Osteocyte (in vitro differentiated cells): ENCODE data around the gene TP53BP1. TPM values are rescaled to one million over a fixed set of nuclear protein-coding genes. Genes with fewer than 3 reads are reported as not detected.

Experiments
- DNase-seq: peaks from one replicate; pipeline ENCODE4 v3.0.0; 2021; ENCODE audit warnings: mixed read lengths; ENCODE audit not compliant: unreplicated experiment; ENCODE audit errors: extremely low spot score
- H3K27ac Mint-ChIP-seq: one replicate; pipeline ENCODE4 v1.8.0; 2021; ENCODE audit warnings: mild to moderate bottlenecking, mixed read lengths; ENCODE audit not compliant: unreplicated experiment
- H3K27me3 Mint-ChIP-seq: one replicate; pipeline ENCODE4 v1.8.0; 2021; ENCODE audit warnings: mixed read lengths; ENCODE audit not compliant: unreplicated experiment
- H3K36me3 Mint-ChIP-seq: one replicate; pipeline ENCODE4 v1.8.0; 2021; ENCODE audit warnings: mixed read lengths; ENCODE audit not compliant: unreplicated experiment
- H3K4me1 Mint-ChIP-seq: one replicate; pipeline ENCODE4 v1.8.0; 2021; ENCODE audit warnings: mixed read lengths; ENCODE audit not compliant: unreplicated experiment
- H3K4me3 Mint-ChIP-seq: one replicate; pipeline ENCODE4 v1.8.0; 2021; ENCODE audit warnings: mild to moderate bottlenecking, moderate library complexity, mixed read lengths; ENCODE audit not compliant: unreplicated experiment
- H3K9me3 Mint-ChIP-seq: one replicate; pipeline ENCODE4 v1.8.0; 2021; ENCODE audit warnings: mixed read lengths; ENCODE audit not compliant: unreplicated experiment
- CTCF ChIP-seq: fragments of 200-600 bp; sonication (generic); IDR thresholded peaks from 2 replicates; pipeline ENCODE4 v1.5.0; 2021; ENCODE audit warnings: antibody characterized with exemption, mild to moderate bottlenecking, moderate library complexity
- total RNA-seq: library from RNA; stranded (reverse); gene quantifications from 2 replicates; pipeline ENCODE4 v1.2.1, GENCODE V29; 2021

TP53BP1 gene
- total RNA-seq, 1 donor from 2014 or later: 61.2 TPM

- Mint-ChIP-seq H3K36me3 (peaks cover 40% of the 10 kb centered on the region), H3K9me3 (no peaks in the 10 kb centered on the region), H3K27me3 (no peaks in the 10 kb centered on the region), H3K27ac (no peak overlapping the region), H3K4me3 (no peak overlapping the region), H3K4me1 (no peaks in the 10 kb centered on the region)
- no peak for TF ChIP-seq CTCF
- no peak for DNase-seq
Observed at GRCh38 chr15:43434446-43434845, 58.5 kb downstream of the TP53BP1 start.

GRCh38 chr15:43433661-43434303 is 59.2 kb downstream of the TP53BP1 start:
- no peak for DNase-seq
- Mint-ChIP-seq H3K4me3 (no peak overlapping the region), H3K27me3 (no peaks in the 10 kb centered on the region), H3K36me3 (peaks cover 42% of the 10 kb centered on the region), H3K4me1 (no peaks in the 10 kb centered on the region), H3K27ac (no peak overlapping the region), H3K9me3 (no peaks in the 10 kb centered on the region)
- no peak for TF ChIP-seq CTCF

- no peak for DNase-seq
- H3K27ac Mint-ChIP-seq: no peak overlapping the region
- no peaks in the 10 kb centered on the region for H3K4me1 Mint-ChIP-seq
- no peaks in the 10 kb centered on the region for H3K9me3 Mint-ChIP-seq
- no peak overlapping the region for H3K4me3 Mint-ChIP-seq
- no peak for TF ChIP-seq CTCF
- no peaks in the 10 kb centered on the region for H3K27me3 Mint-ChIP-seq
- H3K36me3 Mint-ChIP-seq: peaks cover 37% of the 10 kb centered on the region
Observed at GRCh38 chr15:43433165-43433564, 59.8 kb downstream of the TP53BP1 start.

- no peak for DNase-seq
- Mint-ChIP-seq H3K4me1 (no peaks in the 10 kb centered on the region), H3K27ac (no peak overlapping the region), H3K27me3 (no peaks in the 10 kb centered on the region), H3K4me3 (no peak overlapping the region), H3K36me3 (peaks cover 51% of the 10 kb centered on the region), H3K9me3 (no peaks in the 10 kb centered on the region)
- no peak for TF ChIP-seq CTCF
Observed at GRCh38 chr15:43429687-43430086, 63.3 kb downstream of the TP53BP1 start.

GRCh38 chr15:43423793-43424192 is 69.2 kb downstream of the TP53BP1 start:
- no peak overlapping the region for H3K4me3 Mint-ChIP-seq
- H3K27ac Mint-ChIP-seq: no peak overlapping the region
- no peak for TF ChIP-seq CTCF
- peaks cover 53% of the 10 kb centered on the region for H3K36me3 Mint-ChIP-seq
- H3K4me1 Mint-ChIP-seq: no peaks in the 10 kb centered on the region
- DNase-seq: no peak
- H3K27me3 Mint-ChIP-seq: no peaks in the 10 kb centered on the region
- no peaks in the 10 kb centered on the region for H3K9me3 Mint-ChIP-seq
